PC-9 (cell line): Measurements from ENCODE around the gene AGBL3.

Experiments used
- CTCF ChIP-seq: fragments of 200-600 bp; sonication (generic); conservative IDR thresholded peaks from 2 replicates; pipeline ENCODE4 v1.6.1; 2017; ENCODE audit warnings: mixed run types, antibody characterized with exemption, mild to moderate bottlenecking, moderate library complexity
- EZH2 ChIP-seq: fragments of 200-600 bp; sonication (generic); IDR thresholded peaks from 2 replicates; pipeline ENCODE4 v1.8.0; 2017; ENCODE audit warnings: antibody characterized with exemption, low read depth

- TF ChIP-seq CTCF, result 0 out of 2 replicates have a peak, but pooled peaks have one; percentile 22
- no peak for TF ChIP-seq EZH2
These were observed 24.0 kb upstream of the AGBL3 start for GRCh38 chr7:134962270-134962780.
